Measurements from ENCODE around the gene OAS2.
"Not testable (repeated sequence)": the region's sequence is repeated elsewhere in the genome, so short reads cannot be mapped to it uniquely, and the experiment has no call there.

The OAS2 gene

DNA sequence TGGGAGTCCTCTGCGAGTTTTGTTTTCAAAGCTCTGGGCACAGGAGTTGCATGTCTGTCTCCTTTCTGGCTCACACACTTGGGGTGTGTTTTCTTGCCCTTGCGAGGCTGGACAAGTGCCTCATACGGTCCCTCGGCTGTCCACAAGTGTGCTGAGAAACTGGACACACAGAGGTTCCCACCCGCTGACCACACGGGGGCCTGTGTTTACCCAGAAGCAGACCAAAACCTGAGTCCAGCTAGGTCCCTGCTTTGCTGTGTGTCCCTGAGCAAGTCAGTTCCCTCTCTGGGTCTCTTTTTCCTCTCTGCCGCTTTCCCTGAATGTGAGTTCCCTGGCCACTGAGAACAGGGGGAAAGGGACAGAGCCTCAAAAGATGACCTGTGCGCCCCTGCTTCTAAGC, 678 bp upstream of the OAS2 start:
- Histone ChIP-seq H2AFZ (ENCODE audit: low read depth, low read length) (no peak overlapping the region), H3K27me3 (ENCODE audit: insufficient read depth, low read length) (no peaks in the 10 kb centered on the region), H3K9me3 (ENCODE audit: low read length) (no peaks in the 10 kb centered on the region), H3K4me3 (ENCODE audit: low read length) (no peak overlapping the region), H3K4me1 (ENCODE audit: insufficient read depth, low read length) (no peaks in the 10 kb centered on the region), H3K36me3 (ENCODE audit: insufficient read depth, low read length) (no peaks in the 10 kb centered on the region)

- H3K36me3 ChIP-seq (ENCODE audit: insufficient read depth, low read length), result no peaks in the 10 kb centered on the region
- no peak overlapping the region for H3K4me3 ChIP-seq (ENCODE audit: low read length)
Measured at GRCh38 chr12:112979041-112979680, 842 bp downstream of the OAS2 start.

GRCh38 chr12:112980491-112981158, 2.3 kb downstream of the OAS2 start:
- H3K27me3 ChIP-seq (ENCODE audit: insufficient read depth, low read length), result no peaks in the 10 kb centered on the region
- H3K4me3 ChIP-seq (ENCODE audit: low read length), result no peak overlapping the region
- no peaks in the 10 kb centered on the region for H3K9me3 ChIP-seq (ENCODE audit: low read length)
- no peaks in the 10 kb centered on the region for H3K4me1 ChIP-seq (ENCODE audit: insufficient read depth, low read length)
- H3K36me3 ChIP-seq (ENCODE audit: insufficient read depth, low read length), result no peaks in the 10 kb centered on the region
- H2AFZ ChIP-seq (ENCODE audit: low read depth, low read length), result no peak overlapping the region

More at GRCh38 chr12:112979041-112979680, 842 bp downstream of the OAS2 start:
- H3K27me3 ChIP-seq (ENCODE audit: insufficient read depth, low read length), result no peaks in the 10 kb centered on the region
- no peaks in the 10 kb centered on the region for H3K9me3 ChIP-seq (ENCODE audit: low read length)
- no peaks in the 10 kb centered on the region for H3K4me1 ChIP-seq (ENCODE audit: insufficient read depth, low read length)
- no peak overlapping the region for H2AFZ ChIP-seq (ENCODE audit: low read depth, low read length)

DNA sequence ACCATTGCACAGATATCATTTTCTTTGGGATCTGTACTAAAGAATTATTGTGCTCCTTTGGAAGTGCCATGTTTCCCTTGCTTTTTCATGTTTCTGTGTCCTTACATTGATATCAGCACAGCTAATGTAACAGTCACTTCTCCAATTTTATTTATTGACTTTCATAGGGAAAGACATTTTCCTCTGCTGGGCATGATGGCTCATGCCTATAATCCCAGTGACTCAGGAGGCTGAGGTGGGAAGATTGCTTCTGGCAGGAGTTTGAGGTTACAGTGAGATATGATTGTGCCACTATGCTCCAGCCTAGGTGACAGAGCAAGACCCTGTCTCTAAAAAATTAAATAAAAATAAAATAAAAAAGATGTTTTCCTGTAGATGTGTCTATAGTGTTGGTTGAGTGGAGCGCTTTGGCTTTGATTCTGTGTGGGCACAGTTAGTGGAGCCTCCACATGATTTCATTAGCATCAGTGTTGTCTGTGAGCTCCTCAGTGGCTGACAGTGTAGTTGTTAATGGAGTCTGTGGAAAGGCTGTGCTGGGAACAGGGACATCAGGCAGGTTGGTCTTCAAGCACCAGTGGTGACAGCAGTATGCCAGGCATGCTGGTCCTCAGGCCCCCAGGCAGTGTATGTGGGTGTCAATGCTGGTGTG, 7.4 kb downstream of the OAS2 start:
- Histone ChIP-seq H3K36me3 (ENCODE audit: insufficient read depth, low read length) (no peaks in the 10 kb centered on the region), H3K9me3 (ENCODE audit: low read length) (no peaks in the 10 kb centered on the region), H2AFZ (ENCODE audit: low read depth, low read length) (no peak overlapping the region)

GRCh38 chr12:112986291-112986800, 8.0 kb downstream of the OAS2 start:
- no peak overlapping the region for H3K4me3 ChIP-seq (ENCODE audit: low read length)
- H3K4me1 ChIP-seq (ENCODE audit: insufficient read depth, low read length), result no peaks in the 10 kb centered on the region
- H3K9me3 ChIP-seq (ENCODE audit: low read length), result no peaks in the 10 kb centered on the region

More for the DNA sequence above, 7.4 kb downstream of the OAS2 start:
- Histone ChIP-seq H3K4me1 (ENCODE audit: insufficient read depth, low read length) (no peaks in the 10 kb centered on the region), H3K4me3 (ENCODE audit: low read length) (no peak overlapping the region), H3K27me3 (ENCODE audit: insufficient read depth, low read length) (peaks cover 4% of the 10 kb centered on the region)

GRCh38 chr12:112987561-112987960, 9.2 kb downstream of the OAS2 start:
- Histone ChIP-seq H3K4me1 (ENCODE audit: insufficient read depth, low read length) (no peaks in the 10 kb centered on the region), H2AFZ (ENCODE audit: low read depth, low read length) (no peak overlapping the region), H3K9me3 (ENCODE audit: low read length) (no peaks in the 10 kb centered on the region), H3K27me3 (ENCODE audit: insufficient read depth, low read length) (peaks cover 4% of the 10 kb centered on the region), H3K4me3 (ENCODE audit: low read length) (no peak overlapping the region), H3K36me3 (ENCODE audit: insufficient read depth, low read length) (no peaks in the 10 kb centered on the region)

More at GRCh38 chr12:112986291-112986800, 8.0 kb downstream of the OAS2 start:
- H3K27me3 ChIP-seq (ENCODE audit: insufficient read depth, low read length), result peaks cover 4% of the 10 kb centered on the region
- H2AFZ ChIP-seq (ENCODE audit: low read depth, low read length), result no peak overlapping the region
- H3K36me3 ChIP-seq (ENCODE audit: insufficient read depth, low read length), result no peaks in the 10 kb centered on the region

GRCh38 chr12:112988224-112988623, 9.9 kb downstream of the OAS2 start:
- H3K36me3 ChIP-seq (ENCODE audit: insufficient read depth, low read length), result no peaks in the 10 kb centered on the region
- peaks cover 4% of the 10 kb centered on the region for H3K27me3 ChIP-seq (ENCODE audit: insufficient read depth, low read length)
- no peaks in the 10 kb centered on the region for H3K9me3 ChIP-seq (ENCODE audit: low read length)
- no peak overlapping the region for H3K4me3 ChIP-seq (ENCODE audit: low read length)
- H3K4me1 ChIP-seq (ENCODE audit: insufficient read depth, low read length), result no peaks in the 10 kb centered on the region
- no peak overlapping the region for H2AFZ ChIP-seq (ENCODE audit: low read depth, low read length)

DNA sequence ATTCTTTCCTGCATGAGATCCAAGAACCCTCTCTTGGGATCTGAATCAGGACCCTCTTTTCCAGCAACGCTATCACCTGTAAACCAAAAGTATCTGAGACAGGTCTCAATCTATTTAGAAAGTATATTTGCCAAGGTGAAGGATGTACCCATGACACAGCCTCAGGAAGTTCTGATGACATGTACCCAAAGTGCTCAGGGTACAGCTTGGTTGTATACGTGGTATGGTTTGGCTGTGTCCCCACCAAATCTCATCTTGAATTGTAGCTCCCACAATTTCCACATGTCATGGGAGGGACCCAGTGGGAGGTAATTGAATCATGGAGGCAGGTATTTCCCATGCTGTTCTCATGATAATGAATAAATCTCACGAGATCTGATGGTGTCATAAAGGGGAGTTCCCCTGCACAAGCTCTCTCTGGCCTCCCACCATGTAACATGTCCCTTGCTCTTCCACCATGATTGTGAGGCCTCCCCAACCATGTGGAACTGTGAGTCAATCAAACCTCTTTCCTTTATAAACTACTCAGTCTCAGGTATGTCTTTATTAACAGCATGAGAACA, 10.6 kb downstream of the OAS2 start:
- not testable (repeated sequence) for H3K4me1 ChIP-seq (ENCODE audit: insufficient read depth, low read length); H3K4me3 ChIP-seq (ENCODE audit: low read length); H3K36me3 ChIP-seq (ENCODE audit: insufficient read depth, low read length); H3K27me3 ChIP-seq (ENCODE audit: insufficient read depth, low read length); H3K9me3 ChIP-seq (ENCODE audit: low read length); H2AFZ ChIP-seq (ENCODE audit: low read depth, low read length)

DNA sequence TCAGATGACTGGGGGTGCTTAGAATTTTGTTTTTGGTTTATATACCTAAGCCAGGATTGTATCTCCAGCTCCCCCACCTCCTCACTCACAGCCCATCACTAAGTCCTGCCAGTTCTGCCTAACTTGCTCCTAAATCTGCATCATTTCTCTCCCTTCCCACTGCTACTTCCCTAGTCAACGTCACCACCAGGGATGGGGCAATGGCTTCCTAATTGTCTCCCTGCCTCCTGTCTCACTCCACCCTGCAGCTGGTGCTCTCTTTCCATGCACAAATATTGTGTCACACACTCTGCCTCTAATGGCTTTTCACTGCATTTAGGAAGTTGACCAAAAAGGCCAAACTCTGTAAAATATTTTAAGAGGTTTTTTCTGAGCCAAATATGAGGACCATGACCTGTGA, 11.5 kb downstream of the OAS2 start:
- Histone ChIP-seq H3K9me3 (ENCODE audit: low read length) (no peaks in the 10 kb centered on the region), H3K4me1 (ENCODE audit: insufficient read depth, low read length) (no peaks in the 10 kb centered on the region), H3K36me3 (ENCODE audit: insufficient read depth, low read length) (no peaks in the 10 kb centered on the region), H3K27me3 (ENCODE audit: insufficient read depth, low read length) (peaks cover 4% of the 10 kb centered on the region), H3K4me3 (ENCODE audit: low read length) (no peak overlapping the region), H2AFZ (ENCODE audit: low read depth, low read length) (no peak overlapping the region)

- Histone ChIP-seq H3K4me1 (ENCODE audit: insufficient read depth, low read length) (no peaks in the 10 kb centered on the region), H3K4me3 (ENCODE audit: low read length) (no peak overlapping the region), H3K36me3 (ENCODE audit: insufficient read depth, low read length) (no peaks in the 10 kb centered on the region), H3K9me3 (ENCODE audit: low read length) (no peaks in the 10 kb centered on the region), H3K27me3 (ENCODE audit: insufficient read depth, low read length) (no peaks in the 10 kb centered on the region), H2AFZ (ENCODE audit: low read depth, low read length) (no peak overlapping the region)
Measured at GRCh38 chr12:112992541-112993398, 14.5 kb downstream of the OAS2 start.

DNA sequence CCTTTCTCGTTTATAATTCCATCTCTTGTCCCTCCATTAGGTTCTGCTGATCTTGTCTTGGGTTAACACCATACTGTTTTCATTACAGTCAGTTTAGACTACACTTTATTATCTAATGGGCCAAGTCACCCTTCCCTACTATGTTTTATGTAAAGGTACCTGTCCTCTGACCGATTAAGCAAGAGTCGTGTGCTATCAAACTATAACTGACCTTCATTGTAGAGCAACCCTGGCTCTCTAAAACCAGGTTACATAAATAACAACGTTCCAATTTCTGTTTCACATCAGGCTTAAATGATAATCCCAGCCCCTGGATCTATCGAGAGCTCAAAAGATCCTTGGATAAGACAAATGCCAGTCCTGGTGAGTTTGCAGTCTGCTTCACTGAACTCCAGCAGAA, 16.7 kb downstream of the OAS2 start:
- H2AFZ ChIP-seq (ENCODE audit: low read depth, low read length), result no peak overlapping the region
- no peaks in the 10 kb centered on the region for H3K36me3 ChIP-seq (ENCODE audit: insufficient read depth, low read length)
- H3K9me3 ChIP-seq (ENCODE audit: low read length), result no peaks in the 10 kb centered on the region
- H3K4me3 ChIP-seq (ENCODE audit: low read length), result no peak overlapping the region
- no peaks in the 10 kb centered on the region for H3K27me3 ChIP-seq (ENCODE audit: insufficient read depth, low read length)
- H3K4me1 ChIP-seq (ENCODE audit: insufficient read depth, low read length), result no peaks in the 10 kb centered on the region

GRCh38 chr12:112996501-112996900, 18.2 kb downstream of the OAS2 start:
- no peaks in the 10 kb centered on the region for H3K36me3 ChIP-seq (ENCODE audit: insufficient read depth, low read length)
- no peak overlapping the region for H3K4me3 ChIP-seq (ENCODE audit: low read length)
- no peaks in the 10 kb centered on the region for H3K27me3 ChIP-seq (ENCODE audit: insufficient read depth, low read length)
- H3K4me1 ChIP-seq (ENCODE audit: insufficient read depth, low read length), result no peaks in the 10 kb centered on the region
- peaks cover 2% of the 10 kb centered on the region for H3K9me3 ChIP-seq (ENCODE audit: low read length)
- H2AFZ ChIP-seq (ENCODE audit: low read depth, low read length), result no peak overlapping the region

Measured in neuron (in vitro differentiated cells).